Heart right ventricle (tissue), 16 donors: ENCODE results near the gene DNAJC1. TPM values are rescaled to one million over a fixed set of nuclear protein-coding genes. Genes with fewer than 3 reads are reported as not detected.

Experiments used
- ATAC-seq, 8 donors: fragments of 200-7000 bp; cut with Tn5 transposase; one replicate each; pipeline ENCODE4 v1.9.1; 2020; ENCODE audit warnings: mild to moderate bottlenecking in 8 of 8, moderate library complexity in 8 of 8, moderate number of reproducible peaks in 1 of 8
- DNase-seq, 2 donors: peaks; one replicate each; pipeline ENCODE4 v3.0.0-alpha.2; 2020
- H3K27ac ChIP-seq, 10 donors: fragments of 200-600 bp; sonication (generic) in 2 of 10; one replicate each; pipeline versions ENCODE4 v1.5.0 to v1.8.0; 2020 to 2022; ENCODE audit warnings: mild to moderate bottlenecking in 3 of 10
- H3K27me3 ChIP-seq, 7 donors: fragments of 200-600 bp; one replicate each; pipeline ENCODE4 v1.8.0; 2021 to 2022; ENCODE audit warnings: mild to moderate bottlenecking in 2 of 7
- H3K36me3 ChIP-seq, 9 donors: fragments of 200-600 bp; sonication (generic) in 1 of 9; one replicate each; pipeline versions ENCODE4 v1.5.0 to v1.8.0; 2020 to 2022; ENCODE audit warnings: mild to moderate bottlenecking in 2 of 9
- H3K4me1 ChIP-seq, 9 donors: fragments of 200-600 bp; sonication (generic) in 1 of 9; one replicate each; pipeline versions ENCODE4 v1.5.0 to v1.8.0; 2020 to 2022; ENCODE audit warnings: mild to moderate bottlenecking in 4 of 9
- H3K4me3 ChIP-seq, 10 donors: fragments of 200-600 bp; sonication (generic) in 2 of 10; one replicate each; pipeline versions ENCODE4 v1.5.0 to v1.8.0; 2020 to 2022; ENCODE audit warnings: mild to moderate bottlenecking in 7 of 10, moderate library complexity in 2 of 10
- H3K9me3 ChIP-seq, 11 donors: fragments of 200-600 bp in 10 of 11; sonication (generic) in 2 of 11; one replicate each; pipeline versions ENCODE4 v1.5.0 to v1.8.0; 2013 to 2022; ENCODE audit warnings: mild to moderate bottlenecking in 2 of 11, control low read depth in 1 of 11, moderate library complexity in 1 of 11
- CTCF ChIP-seq, 9 donors: fragments of 200-600 bp; sonication (generic) in 2 of 9; IDR thresholded peaks; one replicate each; pipeline versions ENCODE4 v1.5.0 to v1.8.0; 2021 to 2022; ENCODE audit warnings: antibody characterized with exemption in 9 of 9, mild to moderate bottlenecking in 5 of 9, moderate library complexity in 1 of 9
- WGBS, 2 donors: extraction: QIAGEN DNeasy Blood & Tissue Kit; methylation state at CpG; one replicate each; pipeline ENCODE4 v1.1.7; 2013; ENCODE audit warnings: inconsistent platforms in 1 of 2; 5-methylcytosine and 5-hydroxymethylcytosine counted together
- intact Hi-C, 10 donors: fragments of 100-400 bp; cut with DNase I; formaldehyde crosslinking; loops; one replicate each; pipeline versions ENCODE4 v1.11.1 to v1.14.2; 2022
- polyA plus RNA-seq, 2 donors: library from polyadenylated mRNA; stranded (reverse); fragments of 200-250 nt; gene quantifications; one replicate each; pipeline ENCODE4 v1.2.3, GENCODE V29; 2013
- total RNA-seq, 10 donors: library from RNA; stranded (reverse); fragmentation: NEBNext Ultra II Directional in 3 of 10; extraction: Animal tissue kit (Norgen Biotek cat#: 25700) in 3 of 10; gene quantifications; one replicate each; pipeline versions ENCODE4 v1.2.1 to v1.2.4, GENCODE V29; 2021 to 2023
- donor health status: Arrhythmogenic right ventricular cardiomyopathy.
- donor health status: ischemic (EF 13 %, LVEDD 7.1; RV severe dilation, severe dysfunction).
- donor health status: healthy with polysubstance abuse.
- donor health status: DM: no; HTN: yes; CAD: no.
- donor health status: DM: no; HTN: no; CAD: no.
- donor health status: ischemic (EF 25% LVEDD 6.9; RV normal size, moderate dysfunction).
- donor health status: ischemic (EF 25% LVEDD 5.7; RV mildly dilated, moderate dysfunction).
- donor health status: healthy.
- donor health status: DM: yes; HTN: yes; CAD: no.
- donor health status: Ischemic cardiomyopathy.
- donor health status: ischemic (EF 35%, LVEDD 5.7; RV mildly dilated, moderate dysfunction).
- donor health status: nonischemic (EF 11% LVEDD 7.7; RV severe dilation, severe dysfunction).
- donor health status: DM: yes; HTN: yes; CAD: no.
- donor health status: PGD.
- donor health status: ischemic (EF 29% LVEDD 5.4; RV normal size, mild dysfunction).
- donor health status: nonischemic (EF 23%, LVEDD 6.1; RV moderate dilation, normal function).

DNAJC1 gene
- total and polyA plus RNA-seq, 12 donors = 8.9 to 26.8 (median 11.4) TPM

- DNase-seq = no peak
- Histone ChIP-seq H3K4me1 (peaks cover 0 to 16% (median 0%) of the 10 kb centered on the region in 9 donors), H3K36me3 (peaks cover 0 to 46% (median 6%) of the 10 kb centered on the region in 9 donors), H3K27ac (no peak overlapping the region), H3K9me3 (no peaks in the 10 kb centered on the region), H3K27me3 (no peaks in the 10 kb centered on the region), H3K4me3 (no peak overlapping the region)
- peak in 7 of 8 donors; percentile 57 to 80 (median 73) for ATAC-seq
- WGBS, 2 donors = 61% methylated on average over 8 of the region's 8 CpGs
- no peak for TF ChIP-seq CTCF (IDR thresholded peaks at IDR 0.05)
- intact Hi-C loops = no loop called here
Measured at GRCh38 chr10:21757185-21757901, 246.2 kb downstream of the DNAJC1 start.

GRCh38 chr10:21756707-21757106 is 246.8 kb downstream of the DNAJC1 start:
- H3K36me3 ChIP-seq = peaks cover 0 to 46% (median 6%) of the 10 kb centered on the region in 9 donors
- 85 to 89% methylated on average over 12 of the region's 12 CpGs for WGBS, 2 donors
- ATAC-seq = no peak
- intact Hi-C loops = no loop called here
- TF ChIP-seq CTCF (IDR thresholded peaks at IDR 0.05) = no peak
- H3K27me3 ChIP-seq = no peaks in the 10 kb centered on the region
- H3K4me1 ChIP-seq = peaks cover 0 to 16% (median 0%) of the 10 kb centered on the region in 9 donors
- H3K4me3 ChIP-seq = no peak overlapping the region
- no peak overlapping the region for H3K27ac ChIP-seq
- DNase-seq = no peak
- H3K9me3 ChIP-seq = no peaks in the 10 kb centered on the region

GRCh38 chr10:21754410-21755011 is 249.0 kb downstream of the DNAJC1 start:
- ATAC-seq (no peak), DNase-seq (no peak)
- intact Hi-C loops = no loop called here

More at GRCh38 chr10:21754410-21755011, 249.0 kb downstream of the DNAJC1 start:
- Histone ChIP-seq H3K27ac (no peak overlapping the region), H3K4me1 (peaks cover 0 to 16% (median 0%) of the 10 kb centered on the region in 9 donors), H3K9me3 (no peaks in the 10 kb centered on the region), H3K27me3 (no peaks in the 10 kb centered on the region), H3K36me3 (peaks cover 0 to 34% (median 6%) of the 10 kb centered on the region in 9 donors), H3K4me3 (no peak overlapping the region)
- TF ChIP-seq CTCF (IDR thresholded peaks at IDR 0.05) = no peak
- 75 to 85% methylated on average over 10 of the region's 10 CpGs for WGBS, 2 donors
